Keratinocyte (primary cell): Measurements from ENCODE around the gene PAAF1.

Source experiments
- CTCF ChIP-seq, 3 experiments: IDR thresholded peaks in 1 of 3; conservative IDR thresholded peaks in 1 of 3; optimal IDR thresholded peaks in 1 of 3; 2 replicates in 2 of 3; 3 replicates in 1 of 3; pipeline versions ENCODE3 to v1.5.1; 2011; ENCODE audit warnings: low read length in 3 of 3, mild to moderate bottlenecking in 3 of 3, moderate library complexity in 2 of 3, control low read depth in 1 of 3, inconsistent platforms in 1 of 3; ENCODE audit not compliant: insufficient read depth in 2 of 3; ENCODE audit errors: extremely low read depth in 1 of 3
- EZH2 ChIP-seq: IDR thresholded peaks from one replicate; pipeline ENCODE4 v1.6.1; 2012; ENCODE audit warnings: inconsistent platforms, mild to moderate bottlenecking, low read length, moderate library complexity

DNA sequence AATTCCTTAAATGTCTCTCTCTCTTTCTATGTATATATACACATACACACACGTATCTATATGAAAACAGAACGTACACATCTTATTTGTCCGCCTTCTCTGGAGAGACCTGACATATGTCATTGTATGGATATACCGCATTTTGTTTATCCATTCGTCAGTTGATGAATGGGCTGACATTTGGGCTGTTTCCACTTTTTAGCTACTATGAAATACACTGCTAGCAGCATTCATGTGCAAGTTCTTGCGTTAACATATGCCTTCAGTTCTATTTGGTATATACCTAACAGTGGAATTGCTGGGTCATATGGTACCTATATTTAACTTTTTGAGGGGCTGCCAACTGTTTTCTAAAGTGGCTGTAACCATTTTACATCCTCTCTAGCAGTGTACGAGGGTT lies 56.0 kb downstream of the PAAF1 start:
- no peak for TF ChIP-seq CTCF (optimal IDR thresholded peaks at IDR 0.05 in 1 of 3, IDR thresholded peaks at IDR 0.05 in 1 of 3, conservative IDR thresholded peaks at IDR 0.05 in 1 of 3; ENCODE audit: extremely low read depth in 1 of 3, insufficient read depth in 2 of 3, low read length in 3 of 3)
- no peak for TF ChIP-seq EZH2
